Gastrocnemius medialis (tissue), 4 donors: ENCODE results near the gene STARD7.

Experiments used
- POLR2A ChIP-seq, 2 donors: fragments of 450-650 bp; IDR thresholded peaks; one replicate each; pipeline ENCODE4 v1.6.1; 2017; ENCODE audit warnings: antibody characterized with exemption in 2 of 2, mild to moderate bottlenecking in 2 of 2, moderate library complexity in 2 of 2
- TF ChIP-seq, protein P1 (sequence below), 5 experiments: fragments of 450-650 bp in 3 of 5; fragments of 200-600 bp in 2 of 5; sonication (generic) in 2 of 5; IDR thresholded peaks in 4 of 5; conservative IDR thresholded peaks in 1 of 5; 1 replicate in 4 of 5; 2 replicates in 1 of 5; pipeline ENCODE4 v1.5.1; 2016 to 2019; ENCODE audit warnings: antibody characterized with exemption in 5 of 5, mild to moderate bottlenecking in 3 of 5, moderate library complexity in 3 of 5

DNA sequence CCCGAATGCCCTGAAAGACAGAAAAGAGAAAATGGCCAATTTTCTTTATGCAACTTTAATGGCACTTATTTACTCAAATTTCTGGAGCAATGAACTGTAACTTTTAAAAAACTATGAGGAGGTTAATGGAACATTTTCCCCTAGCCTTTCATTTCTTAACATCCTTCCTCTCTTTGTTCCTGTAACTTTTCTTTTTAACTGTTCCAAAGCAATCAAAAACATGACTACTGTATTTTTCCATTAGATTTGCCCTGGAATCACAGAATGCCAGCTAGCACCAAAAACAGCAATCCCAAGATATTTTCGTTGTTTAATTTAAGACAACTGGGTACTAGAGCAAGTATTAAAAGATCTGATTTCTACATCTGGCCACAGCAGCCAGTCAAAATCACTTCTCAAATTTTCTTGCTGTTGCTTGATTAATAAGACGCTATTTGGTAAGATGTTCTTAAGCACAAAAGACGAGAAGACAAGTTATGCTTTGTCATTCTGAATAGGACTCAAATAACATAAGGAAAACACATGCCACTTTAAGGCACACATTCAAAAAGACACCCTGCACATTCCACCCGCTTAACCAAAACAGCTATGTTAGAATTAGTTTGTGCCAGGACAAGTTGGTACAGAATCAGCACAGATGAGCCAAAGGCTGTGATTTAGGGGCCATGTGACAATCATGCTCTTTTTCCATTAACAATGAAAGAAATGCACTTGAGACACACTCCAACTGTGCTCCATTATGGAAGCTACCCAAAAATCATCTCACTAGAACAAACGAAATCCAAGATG, 3.6 kb downstream of the STARD7 start:
- TF ChIP-seq, protein P1, sequence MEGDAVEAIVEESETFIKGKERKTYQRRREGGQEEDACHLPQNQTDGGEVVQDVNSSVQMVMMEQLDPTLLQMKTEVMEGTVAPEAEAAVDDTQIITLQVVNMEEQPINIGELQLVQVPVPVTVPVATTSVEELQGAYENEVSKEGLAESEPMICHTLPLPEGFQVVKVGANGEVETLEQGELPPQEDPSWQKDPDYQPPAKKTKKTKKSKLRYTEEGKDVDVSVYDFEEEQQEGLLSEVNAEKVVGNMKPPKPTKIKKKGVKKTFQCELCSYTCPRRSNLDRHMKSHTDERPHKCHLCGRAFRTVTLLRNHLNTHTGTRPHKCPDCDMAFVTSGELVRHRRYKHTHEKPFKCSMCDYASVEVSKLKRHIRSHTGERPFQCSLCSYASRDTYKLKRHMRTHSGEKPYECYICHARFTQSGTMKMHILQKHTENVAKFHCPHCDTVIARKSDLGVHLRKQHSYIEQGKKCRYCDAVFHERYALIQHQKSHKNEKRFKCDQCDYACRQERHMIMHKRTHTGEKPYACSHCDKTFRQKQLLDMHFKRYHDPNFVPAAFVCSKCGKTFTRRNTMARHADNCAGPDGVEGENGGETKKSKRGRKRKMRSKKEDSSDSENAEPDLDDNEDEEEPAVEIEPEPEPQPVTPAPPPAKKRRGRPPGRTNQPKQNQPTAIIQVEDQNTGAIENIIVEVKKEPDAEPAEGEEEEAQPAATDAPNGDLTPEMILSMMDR (IDR thresholded peaks at IDR 0.05 in 4 of 5, conservative IDR thresholded peaks at IDR 0.05 in 1 of 5), result no peak
- TF ChIP-seq POLR2A (IDR thresholded peaks at IDR 0.05), result no peak
